OCI-LY1 (cell line): ENCODE data around the gene SH3BP5.

Source experiments
- H2AFZ ChIP-seq: fragments of 200-600 bp; sonication (generic), shearing (Covaris generic); 2 replicates; pipeline ENCODE4 v1.6.0; 2014; ENCODE audit warnings: antibody characterized with exemption, mild to moderate bottlenecking, low read length
- H3F3A ChIP-seq: fragments of 200-600 bp; sonication (generic), shearing (Covaris generic); 2 replicates; pipeline ENCODE4 v1.6.0; 2014; ENCODE audit warnings: mild to moderate bottlenecking, antibody characterized with exemption, low read length, moderate library complexity; ENCODE audit not compliant: insufficient read depth
- H3K27ac ChIP-seq: fragments of 200-600 bp; sonication (generic); 2 replicates; pipeline ENCODE4 v1.5.1; 2014; ENCODE audit warnings: low read length, mixed run types, mild to moderate bottlenecking, low read depth; ENCODE audit not compliant: poor library complexity, severe bottlenecking
- H3K27me3 ChIP-seq: fragments of 200-600 bp; sonication (generic); 2 replicates; pipeline ENCODE4 v1.6.0; 2014; ENCODE audit warnings: antibody characterized with exemption, mild to moderate bottlenecking, low read length, moderate library complexity; ENCODE audit not compliant: insufficient read depth
- H3K36me3 ChIP-seq: fragments of 200-600 bp; sonication (generic); 2 replicates; pipeline ENCODE4 v1.6.1; 2014; ENCODE audit warnings: mild to moderate bottlenecking, antibody characterized with exemption, low read length, moderate library complexity, mixed read lengths; ENCODE audit not compliant: insufficient read depth
- H3K4me1 ChIP-seq: fragments of 200-600 bp; sonication (generic); 2 replicates; pipeline ENCODE4 v1.5.1; 2014; ENCODE audit warnings: mild to moderate bottlenecking, low read length, moderate library complexity; ENCODE audit not compliant: insufficient read depth, severe bottlenecking
- H3K4me2 ChIP-seq: fragments of 200-600 bp; sonication (generic), shearing (Covaris generic); 2 replicates; pipeline ENCODE4 v1.6.1; 2014; ENCODE audit warnings: low read length
- H3K4me3 ChIP-seq: fragments of 200-600 bp; sonication (generic); 2 replicates; pipeline ENCODE4 v1.5.1; 2014; ENCODE audit warnings: low read length, low read depth, mild to moderate bottlenecking, mixed read lengths; ENCODE audit not compliant: poor library complexity, severe bottlenecking
- H3K79me2 ChIP-seq: fragments of 200-600 bp; shearing (Covaris generic); 2 replicates; pipeline ENCODE4 v1.6.1; 2016; ENCODE audit warnings: mixed run types, low read length, mixed read lengths; ENCODE audit not compliant: insufficient read depth
- H3K9ac ChIP-seq: fragments of 200-600 bp; sonication (generic), shearing (Covaris generic); 2 replicates; pipeline ENCODE4 v1.6.1; 2014; ENCODE audit warnings: mild to moderate bottlenecking, low read length, mixed read lengths
- H3K9me2 ChIP-seq: fragments of 200-600 bp; sonication (generic), shearing (Covaris generic); 2 replicates; pipeline ENCODE4 v1.6.1; 2014; ENCODE audit warnings: low read depth, mild to moderate bottlenecking, low read length, mixed read lengths
- H3K9me3 ChIP-seq: fragments of 200-600 bp; shearing (Covaris generic); 2 replicates; pipeline ENCODE4 v1.6.1; 2014; ENCODE audit warnings: low read length, mixed read lengths
- H4K20me1 ChIP-seq: fragments of 200-600 bp; sonication (generic), shearing (Covaris generic); 2 replicates; pipeline ENCODE4 v1.6.0; 2016; ENCODE audit warnings: mild to moderate bottlenecking, low read length; ENCODE audit not compliant: insufficient read depth
- EZH2 ChIP-seq: fragments of 200-600 bp; sonication (generic), shearing (Covaris generic); IDR thresholded peaks from 2 replicates; pipeline ENCODE4 v1.8.0; 2017; ENCODE audit warnings: borderline replicate concordance, mixed run types, mild to moderate bottlenecking, antibody characterized with exemption, low read length, moderate library complexity, mixed read lengths
- TF ChIP-seq, protein P1 (sequence below): fragments of 200-600 bp; sonication (generic), shearing (Covaris generic); IDR thresholded peaks from 2 replicates; pipeline ENCODE4 v1.5.1; 2017; ENCODE audit warnings: mild to moderate bottlenecking, antibody characterized with exemption, low read length, moderate library complexity, mixed read lengths

The SH3BP5 gene

DNA sequence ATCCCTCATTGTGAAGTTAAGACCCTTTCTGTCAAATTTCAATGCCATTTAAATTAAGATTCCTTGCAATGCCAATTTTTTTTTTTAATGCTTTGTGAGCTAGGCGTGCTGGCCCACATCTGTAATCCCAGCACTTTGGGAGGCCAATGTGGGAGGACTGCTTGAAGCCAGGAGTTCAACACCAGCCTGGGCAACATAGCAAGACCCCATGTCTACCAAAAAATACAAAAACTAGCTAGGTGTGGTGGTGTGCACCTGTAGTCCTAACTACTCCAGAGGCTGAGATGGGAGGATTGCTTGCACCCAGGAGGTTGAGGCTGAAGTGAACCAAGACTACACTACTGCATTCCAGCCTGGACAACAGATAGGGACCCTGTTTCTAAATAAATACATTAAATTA lies 5.6 kb upstream of the SH3BP5 start:
- Histone ChIP-seq H3K4me2 (no peak overlapping the region), H3K4me3 (no peak overlapping the region), H3F3A (no peaks in the 10 kb centered on the region), H3K9me2 (no peaks in the 10 kb centered on the region), H3K27me3 (no peaks in the 10 kb centered on the region), H4K20me1 (no peaks in the 10 kb centered on the region), H2AFZ (no peak overlapping the region), H3K27ac (no peak overlapping the region), H3K4me1 (peaks cover 32% of the 10 kb centered on the region), H3K9me3 (no peaks in the 10 kb centered on the region), H3K79me2 (no peaks in the 10 kb centered on the region), H3K9ac (no peak overlapping the region), H3K36me3 (no peaks in the 10 kb centered on the region)
- no peak for TF ChIP-seq EZH2
- TF ChIP-seq, protein P1, sequence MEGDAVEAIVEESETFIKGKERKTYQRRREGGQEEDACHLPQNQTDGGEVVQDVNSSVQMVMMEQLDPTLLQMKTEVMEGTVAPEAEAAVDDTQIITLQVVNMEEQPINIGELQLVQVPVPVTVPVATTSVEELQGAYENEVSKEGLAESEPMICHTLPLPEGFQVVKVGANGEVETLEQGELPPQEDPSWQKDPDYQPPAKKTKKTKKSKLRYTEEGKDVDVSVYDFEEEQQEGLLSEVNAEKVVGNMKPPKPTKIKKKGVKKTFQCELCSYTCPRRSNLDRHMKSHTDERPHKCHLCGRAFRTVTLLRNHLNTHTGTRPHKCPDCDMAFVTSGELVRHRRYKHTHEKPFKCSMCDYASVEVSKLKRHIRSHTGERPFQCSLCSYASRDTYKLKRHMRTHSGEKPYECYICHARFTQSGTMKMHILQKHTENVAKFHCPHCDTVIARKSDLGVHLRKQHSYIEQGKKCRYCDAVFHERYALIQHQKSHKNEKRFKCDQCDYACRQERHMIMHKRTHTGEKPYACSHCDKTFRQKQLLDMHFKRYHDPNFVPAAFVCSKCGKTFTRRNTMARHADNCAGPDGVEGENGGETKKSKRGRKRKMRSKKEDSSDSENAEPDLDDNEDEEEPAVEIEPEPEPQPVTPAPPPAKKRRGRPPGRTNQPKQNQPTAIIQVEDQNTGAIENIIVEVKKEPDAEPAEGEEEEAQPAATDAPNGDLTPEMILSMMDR: no peak

DNA sequence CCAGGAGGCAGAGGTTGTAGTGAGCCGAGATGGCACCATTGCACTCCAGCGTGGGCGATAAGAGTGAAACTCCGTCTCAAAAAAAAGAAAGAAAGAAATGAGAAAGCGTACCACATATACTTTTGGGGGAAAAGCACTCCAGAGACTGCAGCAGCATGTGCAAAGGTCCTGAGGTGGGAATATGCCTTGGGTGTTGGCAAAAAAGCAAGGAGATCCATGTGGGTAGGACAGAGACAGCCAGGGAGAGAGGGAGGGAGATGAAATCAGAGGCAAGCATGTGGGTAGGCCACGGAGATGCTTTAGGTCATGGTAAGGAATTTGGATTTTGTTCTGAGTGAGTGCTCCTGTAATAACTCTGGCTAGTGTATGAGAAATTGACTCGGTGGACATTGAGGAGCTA lies 3.7 kb upstream of the SH3BP5 start:
- Histone ChIP-seq H3K4me3 (no peak overlapping the region), H3K4me1 (peaks cover 31% of the 10 kb centered on the region), H3K79me2 (no peaks in the 10 kb centered on the region), H4K20me1 (no peaks in the 10 kb centered on the region), H3K4me2 (no peak overlapping the region), H2AFZ (no peak overlapping the region), H3K9me2 (no peaks in the 10 kb centered on the region), H3K9ac (no peak overlapping the region), H3F3A (no peaks in the 10 kb centered on the region), H3K27me3 (no peaks in the 10 kb centered on the region), H3K9me3 (no peaks in the 10 kb centered on the region), H3K36me3 (no peaks in the 10 kb centered on the region), H3K27ac (no peak overlapping the region)
- no peak for TF ChIP-seq EZH2
- TF ChIP-seq, protein P1: no peak

DNA sequence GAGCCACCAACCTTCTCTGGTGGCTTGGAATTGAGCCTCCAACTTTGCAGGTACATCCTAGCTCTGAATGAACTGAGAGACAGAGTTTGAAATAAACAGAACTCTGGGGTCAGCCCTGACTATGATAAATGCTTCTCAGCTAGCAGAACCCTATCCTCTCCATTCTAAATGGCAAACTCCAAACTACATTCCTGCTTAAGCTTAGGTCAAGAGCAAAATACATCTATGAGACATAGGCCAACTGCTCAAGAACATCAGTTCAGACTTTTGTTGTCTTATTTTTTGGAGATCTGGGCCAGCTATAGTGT lies 1.5 kb upstream of the SH3BP5 start:
- H3K79me2 ChIP-seq: no peaks in the 10 kb centered on the region
- H2AFZ ChIP-seq: no peak overlapping the region
- no peak overlapping the region for H3K4me2 ChIP-seq
- H3K27me3 ChIP-seq: no peaks in the 10 kb centered on the region
- TF ChIP-seq, protein P1: no peak
- TF ChIP-seq EZH2: no peak
- H3K4me3 ChIP-seq: no peak overlapping the region
- H3K27ac ChIP-seq: no peak overlapping the region
- no peaks in the 10 kb centered on the region for H3K36me3 ChIP-seq
- H4K20me1 ChIP-seq: no peaks in the 10 kb centered on the region
- peaks cover 26% of the 10 kb centered on the region for H3K4me1 ChIP-seq
- H3K9ac ChIP-seq: no peak overlapping the region
- H3K9me2 ChIP-seq: no peaks in the 10 kb centered on the region
- no peaks in the 10 kb centered on the region for H3K9me3 ChIP-seq
- H3F3A ChIP-seq: no peaks in the 10 kb centered on the region
